Left ventricle myocardium superior (tissue), 1 donor: ENCODE data around the gene ERC2. TPM values are rescaled to one million over a fixed set of nuclear protein-coding genes. Genes with fewer than 3 reads are reported as not detected.

Source experiments
- ATAC-seq: fragments of 200-7000 bp; cut with Tn5 transposase; one replicate; pipeline ENCODE4 v1.9.1; 2020; ENCODE audit warnings: mild to moderate bottlenecking, moderate library complexity
- DNase-seq: peaks from one replicate; pipeline ENCODE4 v3.0.0-alpha.2; 2020
- intact Hi-C: fragments of 100-400 bp; cut with micrococcal nuclease; formaldehyde crosslinking; loops from one replicate; pipeline ENCODE4 v1.11.0; 2022
- total RNA-seq: library from RNA; stranded (reverse); fragmentation: NEBNext Ultra II Directional; extraction: Animal tissue kit (Norgen Biotek cat#: 25700); gene quantifications from one replicate; pipeline ENCODE4 v1.2.1, GENCODE V29; 2021
- donor health status: DM: no; HTN: yes; CAD: no; lungs with severe emphysema.

The ERC2 gene
- total RNA-seq, 1 donor from 2014 or later = 0.94 TPM

- DNase-seq (no peak), ATAC-seq (no peak)
- intact Hi-C loops = no loop called here
Observed at GRCh38 chr3:55770077-55770476, 698.2 kb downstream of the ERC2 start.

- DNase-seq = no peak
- intact Hi-C loops = no loop called here
- ATAC-seq = no peak
Observed at GRCh38 chr3:55766753-55767152, 701.5 kb downstream of the ERC2 start.

- no peak for ATAC-seq
- intact Hi-C loops = no loop called here
- no peak for DNase-seq
Observed at GRCh38 chr3:55765906-55766701, 702.2 kb downstream of the ERC2 start.

GRCh38 chr3:55765398-55765797 lies 702.9 kb downstream of the ERC2 start:
- ATAC-seq = no peak
- intact Hi-C loops = no loop called here

GRCh38 chr3:55756976-55757375 lies 711.3 kb downstream of the ERC2 start:
- intact Hi-C loops = no loop called here
- ATAC-seq = no peak
- DNase-seq = no peak

More at GRCh38 chr3:55765398-55765797, 702.9 kb downstream of the ERC2 start:
- no peak for DNase-seq

GRCh38 chr3:55755516-55756205 lies 712.6 kb downstream of the ERC2 start:
- intact Hi-C loops = no loop called here
- ATAC-seq (no peak), DNase-seq (no peak)

- DNase-seq (no peak), ATAC-seq (no peak)
- intact Hi-C loops = no loop called here
Observed at GRCh38 chr3:55752911-55753310, 715.4 kb downstream of the ERC2 start.

GRCh38 chr3:55751730-55752129 lies 716.5 kb downstream of the ERC2 start:
- DNase-seq = no peak
- intact Hi-C loops = no loop called here
- ATAC-seq = no peak

- intact Hi-C loops = no loop called here
Observed at GRCh38 chr3:55750525-55750924, 717.7 kb downstream of the ERC2 start.

GRCh38 chr3:55749036-55749435 lies 719.2 kb downstream of the ERC2 start:
- no peak for ATAC-seq
- intact Hi-C loops = no loop called here

More at GRCh38 chr3:55750525-55750924, 717.7 kb downstream of the ERC2 start:
- DNase-seq = no peak
- ATAC-seq = no peak

GRCh38 chr3:55746808-55747413 lies 721.4 kb downstream of the ERC2 start:
- intact Hi-C loops = no loop called here
- DNase-seq = no peak
- ATAC-seq = no peak

More at GRCh38 chr3:55749036-55749435, 719.2 kb downstream of the ERC2 start:
- no peak for DNase-seq

GRCh38 chr3:55742832-55743136 lies 725.5 kb downstream of the ERC2 start:
- intact Hi-C loops = no loop called here
- ATAC-seq = no peak
- no peak for DNase-seq

GRCh38 chr3:55742022-55742831 lies 726.0 kb downstream of the ERC2 start:
- ATAC-seq (no peak), DNase-seq (no peak)
- intact Hi-C loops = no loop called here

- DNase-seq = no peak
- intact Hi-C loops = no loop called here
- ATAC-seq = no peak
Observed at GRCh38 chr3:55737186-55737585, 731.1 kb downstream of the ERC2 start.

GRCh38 chr3:55735976-55736375 lies 732.3 kb downstream of the ERC2 start:
- intact Hi-C loops = no loop called here
- DNase-seq (no peak), ATAC-seq (no peak)

GRCh38 chr3:55731741-55732140 lies 736.5 kb downstream of the ERC2 start:
- DNase-seq (no peak), ATAC-seq (no peak)
- intact Hi-C loops = no loop called here

GRCh38 chr3:55729546-55729945 lies 738.7 kb downstream of the ERC2 start:
- DNase-seq (no peak), ATAC-seq (no peak)
- intact Hi-C loops = no loop called here

GRCh38 chr3:55728461-55729100 lies 739.7 kb downstream of the ERC2 start:
- intact Hi-C loops = no loop called here
- DNase-seq = no peak
- no peak for ATAC-seq

- intact Hi-C loops = no loop called here
- DNase-seq = no peak
- no peak for ATAC-seq
Observed at GRCh38 chr3:55726501-55726775, 741.8 kb downstream of the ERC2 start.
